HCT116 (cell line): ENCODE measurements around the gene HSD3B7.

Experiments used
- CTCF ChIP-seq, 3 experiments: fragments of 200-600 bp in 1 of 3; sonication (generic) in 1 of 3; IDR thresholded peaks in 2 of 3; conservative IDR thresholded peaks in 1 of 3; 2 replicates each; pipeline ENCODE4 v1.5.1; 2012 to 2017; ENCODE audit warnings: low read depth in 2 of 3, low read length in 2 of 3, antibody characterized with exemption in 1 of 3, borderline replicate concordance in 1 of 3, control low read depth in 1 of 3, mild to moderate bottlenecking in 1 of 3, mixed read lengths in 1 of 3, mixed run types in 1 of 3, moderate library complexity in 1 of 3; ENCODE audit not compliant: insufficient read depth in 1 of 3
- EGR1 ChIP-seq: IDR thresholded peaks from 2 replicates; pipeline ENCODE4 v1.6.1; 2012; ENCODE audit warnings: low read depth
- ELF1 ChIP-seq: IDR thresholded peaks from 2 replicates; pipeline ENCODE4 v1.6.1; 2012; ENCODE audit warnings: low read depth, borderline replicate concordance
- EZH2 ChIP-seq: fragments of 200-600 bp; sonication (generic); IDR thresholded peaks from 2 replicates; pipeline ENCODE4 v1.6.1; 2017; ENCODE audit warnings: antibody characterized with exemption, mixed run types
- EZH2phosphoT487 ChIP-seq: fragments of 200-600 bp; IDR thresholded peaks from 2 replicates; pipeline ENCODE4 v1.6.1; 2018; ENCODE audit warnings: antibody characterized with exemption, borderline replicate concordance
- MAX ChIP-seq: IDR thresholded peaks from 2 replicates; pipeline ENCODE4 v1.6.1; 2012
- POLR2A ChIP-seq: IDR thresholded peaks from 2 replicates; pipeline ENCODE4 v1.7.0; 2011; ENCODE audit warnings: borderline replicate concordance; ENCODE audit not compliant: insufficient read depth, insufficient read length; ENCODE audit errors: extremely low read depth
- POLR2AphosphoS5 ChIP-seq: IDR thresholded peaks from 2 replicates; pipeline ENCODE4 v1.6.1; 2011; ENCODE audit warnings: mild to moderate bottlenecking, low read depth, low read length, moderate library complexity
- SP1 ChIP-seq: IDR thresholded peaks from 2 replicates; pipeline ENCODE4 v1.6.1; 2012; ENCODE audit warnings: low read depth
- YY1 ChIP-seq: IDR thresholded peaks from 2 replicates; pipeline ENCODE4 v1.6.1; 2011; ENCODE audit warnings: low read length, low read depth, moderate library complexity, mild to moderate bottlenecking; ENCODE audit not compliant: insufficient replicate concordance; ENCODE audit errors: extremely low read depth
- ZFX ChIP-seq: fragments of 450-650 bp; IDR thresholded peaks from 2 replicates; pipeline ENCODE4 v1.6.1; 2017
- TF ChIP-seq, protein P1 (sequence below): IDR thresholded peaks from 2 replicates; pipeline ENCODE4 v1.6.1; 2012; ENCODE audit warnings: low read depth

DNA sequence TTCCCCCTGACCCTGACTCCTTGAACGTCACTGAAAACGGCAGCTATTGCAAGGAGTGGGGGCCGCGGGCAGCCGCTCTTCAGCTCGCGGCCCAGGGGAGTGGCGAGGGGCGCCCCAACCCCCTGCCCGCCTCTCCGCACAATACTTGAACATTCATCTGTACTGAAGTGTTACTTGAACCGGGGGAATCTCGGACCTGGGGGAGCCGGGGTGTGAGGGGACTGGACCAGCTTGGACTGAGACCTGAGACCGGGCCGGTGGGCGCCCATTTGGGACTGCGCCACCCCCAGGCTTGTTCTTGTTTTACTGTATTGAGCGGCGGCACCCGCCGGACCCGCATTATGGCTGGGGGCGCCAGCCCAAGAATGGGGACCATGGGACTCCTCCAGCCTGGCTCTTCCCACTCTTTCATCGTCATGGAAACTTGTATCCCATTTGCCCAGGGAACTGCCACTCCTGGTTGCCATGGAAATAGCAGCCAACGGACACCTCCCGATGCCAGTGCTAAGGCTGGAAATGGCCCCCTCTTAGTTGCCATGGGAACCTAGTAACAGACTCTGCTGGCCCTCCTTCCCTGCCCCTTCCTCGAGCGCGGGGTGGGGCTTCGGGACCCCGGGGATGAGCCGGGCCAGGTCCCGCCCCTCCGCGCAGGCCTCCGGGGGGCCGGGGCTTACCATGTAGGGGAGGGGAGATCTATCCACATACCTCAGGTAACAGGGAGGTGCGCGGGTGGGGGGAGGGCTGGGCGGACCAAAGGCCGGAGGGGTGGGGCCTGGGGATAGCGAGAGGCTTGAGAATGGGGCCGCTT is 36.9 kb upstream of the HSD3B7 start:
- no peak for TF ChIP-seq EGR1
- TF ChIP-seq POLR2A = no peak
- no peak for TF ChIP-seq EZH2phosphoT487
- no peak for TF ChIP-seq CTCF (IDR thresholded peaks at IDR 0.05 in 2 of 3, conservative IDR thresholded peaks at IDR 0.05 in 1 of 3; ENCODE audit: borderline replicate concordance in 1 of 3, insufficient read depth in 1 of 3, low read depth in 2 of 3, low read length in 2 of 3)
- TF ChIP-seq, protein P1, sequence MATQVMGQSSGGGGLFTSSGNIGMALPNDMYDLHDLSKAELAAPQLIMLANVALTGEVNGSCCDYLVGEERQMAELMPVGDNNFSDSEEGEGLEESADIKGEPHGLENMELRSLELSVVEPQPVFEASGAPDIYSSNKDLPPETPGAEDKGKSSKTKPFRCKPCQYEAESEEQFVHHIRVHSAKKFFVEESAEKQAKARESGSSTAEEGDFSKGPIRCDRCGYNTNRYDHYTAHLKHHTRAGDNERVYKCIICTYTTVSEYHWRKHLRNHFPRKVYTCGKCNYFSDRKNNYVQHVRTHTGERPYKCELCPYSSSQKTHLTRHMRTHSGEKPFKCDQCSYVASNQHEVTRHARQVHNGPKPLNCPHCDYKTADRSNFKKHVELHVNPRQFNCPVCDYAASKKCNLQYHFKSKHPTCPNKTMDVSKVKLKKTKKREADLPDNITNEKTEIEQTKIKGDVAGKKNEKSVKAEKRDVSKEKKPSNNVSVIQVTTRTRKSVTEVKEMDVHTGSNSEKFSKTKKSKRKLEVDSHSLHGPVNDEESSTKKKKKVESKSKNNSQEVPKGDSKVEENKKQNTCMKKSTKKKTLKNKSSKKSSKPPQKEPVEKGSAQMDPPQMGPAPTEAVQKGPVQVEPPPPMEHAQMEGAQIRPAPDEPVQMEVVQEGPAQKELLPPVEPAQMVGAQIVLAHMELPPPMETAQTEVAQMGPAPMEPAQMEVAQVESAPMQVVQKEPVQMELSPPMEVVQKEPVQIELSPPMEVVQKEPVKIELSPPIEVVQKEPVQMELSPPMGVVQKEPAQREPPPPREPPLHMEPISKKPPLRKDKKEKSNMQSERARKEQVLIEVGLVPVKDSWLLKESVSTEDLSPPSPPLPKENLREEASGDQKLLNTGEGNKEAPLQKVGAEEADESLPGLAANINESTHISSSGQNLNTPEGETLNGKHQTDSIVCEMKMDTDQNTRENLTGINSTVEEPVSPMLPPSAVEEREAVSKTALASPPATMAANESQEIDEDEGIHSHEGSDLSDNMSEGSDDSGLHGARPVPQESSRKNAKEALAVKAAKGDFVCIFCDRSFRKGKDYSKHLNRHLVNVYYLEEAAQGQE = no peak
- TF ChIP-seq YY1 = no peak
- TF ChIP-seq EZH2 = no peak
- TF ChIP-seq MAX = no peak
- no peak for TF ChIP-seq SP1
- TF ChIP-seq ZFX = no peak
- no peak for TF ChIP-seq POLR2AphosphoS5
- no peak for TF ChIP-seq ELF1
